Right ventricle myocardium inferior (tissue), 1 donor: Measurements from ENCODE around the gene UQCRC2. TPM values are rescaled to one million over a fixed set of nuclear protein-coding genes. Genes with fewer than 3 reads are reported as not detected.
A peak's percentile ranks its signal among the peaks of the same experiment; 100 is the strongest.
"Not testable (repeated sequence)": the region's sequence is repeated elsewhere in the genome, so short reads cannot be mapped to it uniquely, and the experiment has no call there.

Experiments used
- ATAC-seq: fragments of 200-7000 bp; cut with Tn5 transposase; one replicate; pipeline ENCODE4 v1.9.1; 2020; ENCODE audit warnings: mild to moderate bottlenecking, moderate library complexity
- DNase-seq: peaks from one replicate; pipeline ENCODE4 v3.0.0; 2021; ENCODE audit errors: missing footprints
- intact Hi-C: fragments of 100-400 bp; cut with DNase I; formaldehyde crosslinking; loops from one replicate; pipeline ENCODE4 v1.11.0; 2022
- total RNA-seq: library from RNA; stranded (reverse); fragmentation: NEBNext Ultra II Directional; extraction: Animal tissue kit (Norgen Biotek cat#: 25700); gene quantifications from one replicate; pipeline ENCODE4 v1.2.1, GENCODE V29; 2021
- donor health status: DM: no; HTN: yes; CAD: no; lungs with severe emphysema.

The UQCRC2 gene
- total RNA-seq, 1 donor from 2014 or later: 906 TPM

GRCh38 chr16:21964353-21964752 is 11.2 kb downstream of the UQCRC2 start:
- intact Hi-C loops: no loop called here
- no peak for DNase-seq
- no peak for ATAC-seq

DNA sequence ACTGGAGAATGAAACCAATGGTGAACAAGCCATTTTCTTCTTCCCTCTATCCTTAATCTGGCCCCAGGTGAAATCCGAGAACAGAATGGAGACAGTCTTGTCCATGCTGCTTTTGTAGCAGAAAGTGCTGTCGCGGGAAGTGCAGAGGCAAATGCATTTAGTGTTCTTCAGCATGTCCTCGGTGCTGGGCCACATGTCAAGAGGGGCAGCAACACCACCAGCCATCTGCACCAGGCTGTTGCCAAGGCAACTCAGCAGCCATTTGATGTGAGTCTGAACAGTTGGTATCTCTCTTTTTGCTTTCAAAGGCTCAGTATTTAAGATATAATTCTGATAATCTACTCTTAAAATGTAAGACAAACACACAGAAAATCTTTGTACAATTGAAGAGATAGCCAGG is 18.7 kb downstream of the UQCRC2 start:
- intact Hi-C loops: no loop called here
- DNase-seq: no peak
- no peak for ATAC-seq

GRCh38 chr16:21973945-21974344 is 20.8 kb downstream of the UQCRC2 start:
- ATAC-seq: no peak
- intact Hi-C loops: no loop called here
- no peak for DNase-seq

- intact Hi-C loops: loop anchor here (10.0 kb wide), 1 partner anchor 1445 kb away; no protein-coding TSS in a partner anchor
- DNase-seq (no peak), ATAC-seq (no peak)
These were observed 26.9 kb downstream of the UQCRC2 start for GRCh38 chr16:21980032-21980431.

GRCh38 chr16:21982108-21982507 is 28.9 kb downstream of the UQCRC2 start:
- no peak for DNase-seq
- no peak for ATAC-seq
- intact Hi-C loops: loop anchor here (10.0 kb wide), 1 partner anchor 1443 kb away; no protein-coding TSS in a partner anchor

GRCh38 chr16:21984062-21984461 is 30.9 kb downstream of the UQCRC2 start:
- no peak for DNase-seq
- intact Hi-C loops: loop anchor here (10.0 kb wide), 1 partner anchor 1441 kb away; no protein-coding TSS in a partner anchor
- ATAC-seq: no peak

- DNase-seq (no peak), ATAC-seq (no peak)
- intact Hi-C loops: loop anchor here (10.0 kb wide), 1 partner anchor 1439 kb away; no protein-coding TSS in a partner anchor
These were observed 32.4 kb downstream of the UQCRC2 start for GRCh38 chr16:21985524-21985923.

DNA sequence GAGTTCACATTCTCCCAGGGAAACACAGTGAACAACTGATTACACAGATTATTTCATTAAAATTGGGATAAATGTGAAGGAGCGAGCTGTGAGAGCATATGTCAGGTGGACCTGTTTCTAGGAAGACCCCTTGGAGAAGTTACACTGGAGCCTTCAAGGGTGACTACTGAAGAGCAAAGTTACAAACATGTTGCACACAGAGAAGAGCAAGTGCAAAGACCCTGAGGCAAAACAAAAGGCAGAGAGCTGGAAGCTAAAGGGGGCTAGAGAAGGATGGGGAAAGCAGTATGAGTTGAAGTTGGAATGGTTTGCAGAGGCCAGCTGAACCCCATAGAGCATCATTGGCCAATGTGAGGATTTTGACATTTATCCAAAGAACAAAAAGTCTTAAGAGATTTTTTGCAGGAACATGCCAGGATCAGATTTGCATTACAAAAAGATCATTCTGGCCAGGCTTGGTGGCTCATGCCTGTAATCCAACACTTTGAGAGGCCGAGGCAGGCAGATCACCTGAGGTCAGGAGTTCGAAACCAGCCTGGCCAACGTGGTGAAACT is 33.6 kb downstream of the UQCRC2 start:
- intact Hi-C loops: loop anchor here (10.0 kb wide), 1 partner anchor 1438 kb away; no protein-coding TSS in a partner anchor
- ATAC-seq: peak; percentile 51
- no peak for DNase-seq

DNA sequence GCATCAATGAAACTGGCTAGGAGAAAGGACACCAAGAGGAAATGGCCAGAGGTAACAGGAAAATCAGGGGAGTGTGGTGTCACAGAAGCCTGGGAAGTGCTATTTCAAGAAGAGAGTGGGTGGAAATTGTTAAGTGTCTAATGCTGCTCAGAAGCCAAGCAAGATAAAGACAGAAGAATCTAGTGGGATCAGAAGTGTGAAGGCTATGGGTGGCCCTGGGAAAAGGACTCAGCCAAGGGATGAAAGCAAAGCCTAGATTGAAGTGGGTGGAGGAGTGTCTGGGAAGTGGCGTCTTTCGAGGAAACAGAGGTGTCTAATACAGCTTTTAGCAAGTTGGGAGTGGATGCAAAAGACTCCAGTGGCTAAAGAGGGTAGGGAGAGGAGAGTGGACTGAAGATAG is 34.3 kb downstream of the UQCRC2 start:
- intact Hi-C loops: loop anchor here (10.0 kb wide), 1 partner anchor 1437 kb away; no protein-coding TSS in a partner anchor
- ATAC-seq: peak; percentile 7

DNA sequence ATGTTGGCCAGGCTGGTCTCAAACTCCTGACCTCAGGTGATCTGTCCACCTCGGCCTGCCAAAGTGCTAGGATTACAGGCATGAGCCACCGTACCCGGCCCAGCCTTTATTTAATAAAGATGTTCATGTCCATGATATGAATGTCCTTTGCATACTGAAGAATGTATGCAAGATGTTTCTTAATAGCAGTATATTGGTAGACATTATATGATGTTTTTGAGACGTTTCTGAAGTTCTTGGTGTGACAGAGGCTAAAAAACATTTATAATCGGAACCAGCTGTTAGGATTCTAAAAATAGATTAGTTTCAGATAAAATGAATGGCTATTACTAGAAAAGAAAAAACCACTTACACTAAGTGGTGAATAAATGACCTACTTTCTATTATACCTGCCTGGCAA is 36.0 kb downstream of the UQCRC2 start:
- DNase-seq: no peak
- intact Hi-C loops: loop anchor here (10.0 kb wide), 1 partner anchor 1436 kb away; no protein-coding TSS in a partner anchor

More for the DNA sequence above, 34.3 kb downstream of the UQCRC2 start:
- no peak for DNase-seq

GRCh38 chr16:21989751-21990150 is 36.6 kb downstream of the UQCRC2 start:
- DNase-seq: no peak
- intact Hi-C loops: loop anchor here (10.0 kb wide), 1 partner anchor 1435 kb away; no protein-coding TSS in a partner anchor
- no peak for ATAC-seq

More for the DNA sequence above, 36.0 kb downstream of the UQCRC2 start:
- ATAC-seq: no peak

GRCh38 chr16:21990381-21990944 is 37.3 kb downstream of the UQCRC2 start:
- ATAC-seq (no peak), DNase-seq (no peak)
- intact Hi-C loops: no loop called here

DNA sequence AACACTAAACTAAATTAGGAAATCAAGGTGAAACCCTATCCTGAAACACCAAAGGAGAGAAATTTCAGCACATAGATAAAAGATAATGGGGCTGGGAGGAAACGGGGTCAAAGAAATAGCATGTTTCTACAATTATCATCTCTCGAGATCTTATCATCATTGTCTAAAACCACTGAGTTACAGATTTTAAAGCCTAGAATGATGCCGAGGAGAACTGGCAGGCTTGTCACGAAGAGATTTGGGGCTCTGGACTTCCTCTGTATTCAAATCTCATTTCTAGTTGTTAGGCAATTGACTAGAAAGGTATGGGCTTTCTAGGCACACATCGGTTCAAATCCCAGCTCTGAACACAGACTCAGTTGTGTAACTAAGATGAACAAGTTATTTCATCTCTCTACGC is 38.5 kb downstream of the UQCRC2 start:
- ATAC-seq (no peak), DNase-seq (no peak)
- intact Hi-C loops: no loop called here

GRCh38 chr16:21994856-21995465 is 41.8 kb downstream of the UQCRC2 start:
- DNase-seq (no peak), ATAC-seq (no peak)
- intact Hi-C loops: no loop called here

DNA sequence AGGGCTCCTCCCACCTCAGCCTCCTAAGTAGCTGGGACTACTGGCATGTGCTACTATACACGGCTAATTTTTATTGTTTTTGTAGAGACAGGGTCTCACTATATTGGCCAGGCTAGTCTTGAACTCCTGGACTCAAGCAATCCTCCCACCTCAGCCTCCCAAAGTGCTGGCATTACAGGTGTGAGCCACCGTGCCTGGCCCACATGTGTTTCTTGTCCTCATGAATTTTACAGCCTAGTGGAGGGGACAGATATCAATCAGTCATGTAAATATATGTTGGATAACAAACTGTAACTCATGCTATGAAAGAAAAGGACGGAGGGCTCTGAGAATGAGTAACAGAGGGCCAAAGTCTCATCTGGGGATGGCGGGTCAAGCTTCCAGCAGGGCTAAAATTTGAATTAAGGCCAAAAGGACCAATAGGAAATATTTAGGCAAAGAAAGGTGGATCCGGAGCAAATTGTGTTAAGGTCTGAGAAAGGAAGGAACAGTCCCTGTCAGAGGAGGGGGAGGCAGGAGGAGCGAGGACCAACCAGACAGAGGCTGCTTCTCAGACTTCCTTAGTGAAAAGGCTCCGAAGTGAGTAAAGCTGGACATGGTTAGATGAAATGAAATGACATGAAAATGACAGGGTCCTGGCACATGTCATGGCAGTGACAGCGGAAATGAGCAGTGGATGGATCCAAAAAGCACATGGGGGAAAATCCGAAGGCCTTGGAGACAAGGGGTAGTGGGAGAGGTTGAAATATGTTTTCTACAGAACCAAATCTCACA is 43.9 kb downstream of the UQCRC2 start:
- intact Hi-C loops: no loop called here
- ATAC-seq: no peak
- DNase-seq: no peak

DNA sequence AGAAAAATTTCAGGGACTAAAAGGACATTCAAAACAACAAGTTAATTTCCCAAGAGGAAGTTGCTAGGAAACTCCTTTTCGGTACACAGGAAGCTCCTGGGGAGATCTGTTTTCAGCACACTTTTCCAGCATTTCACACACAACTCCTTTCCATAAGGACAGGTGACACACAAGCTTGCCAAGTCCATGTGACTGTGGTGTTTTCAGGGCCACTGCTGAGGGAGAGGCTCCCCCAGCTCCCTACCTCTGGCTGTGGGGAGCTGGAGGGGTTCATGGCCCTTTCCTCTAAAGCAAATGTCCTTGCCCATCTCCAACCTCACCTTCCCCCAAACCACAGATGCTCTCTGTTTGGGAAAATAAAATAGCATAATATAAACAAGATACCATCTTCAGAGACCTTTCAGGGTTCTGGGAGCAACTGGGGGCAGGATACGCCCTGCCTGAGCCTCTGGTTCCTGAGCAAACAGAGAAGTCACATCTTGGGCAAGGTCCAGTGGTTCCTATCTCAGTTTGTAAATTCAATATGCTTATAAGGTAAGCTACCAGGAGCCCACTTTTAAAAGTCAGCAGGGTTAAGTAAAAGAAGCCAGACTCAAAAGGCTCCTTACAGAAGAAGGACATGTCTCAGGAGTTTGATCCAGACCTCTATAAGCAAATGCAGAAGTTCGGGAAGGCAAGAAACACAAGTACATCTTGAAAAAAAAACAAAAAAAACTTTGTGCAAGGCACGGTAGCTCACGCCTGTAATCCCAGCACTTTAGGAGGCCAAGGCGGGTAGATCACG is 44.7 kb downstream of the UQCRC2 start:
- DNase-seq (no peak), ATAC-seq (no peak)
- intact Hi-C loops: no loop called here

DNA sequence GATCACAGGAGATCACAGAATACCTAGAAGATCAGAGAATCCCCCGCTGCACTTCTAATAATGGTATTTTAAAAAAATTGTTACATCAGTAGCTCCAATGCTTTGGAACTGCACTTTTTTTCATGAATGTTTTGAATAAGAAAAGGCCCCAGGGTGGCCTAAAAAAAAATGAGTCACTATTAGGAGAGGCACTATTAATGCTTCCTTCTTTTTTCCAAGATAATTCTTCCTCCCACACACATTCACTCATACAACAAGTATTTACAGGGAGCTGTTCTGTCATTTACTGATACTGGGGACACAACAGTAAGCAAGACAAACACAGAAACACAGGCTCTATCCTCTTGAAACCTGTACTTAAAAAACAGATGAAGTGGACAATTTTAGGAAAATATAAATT is 48.4 kb downstream of the UQCRC2 start:
- intact Hi-C loops: loop anchor here (1.0 to 5.0 kb wide), 3 partner anchors 76 to 187 kb away; no protein-coding TSS in a partner anchor
- ATAC-seq: no peak

DNA sequence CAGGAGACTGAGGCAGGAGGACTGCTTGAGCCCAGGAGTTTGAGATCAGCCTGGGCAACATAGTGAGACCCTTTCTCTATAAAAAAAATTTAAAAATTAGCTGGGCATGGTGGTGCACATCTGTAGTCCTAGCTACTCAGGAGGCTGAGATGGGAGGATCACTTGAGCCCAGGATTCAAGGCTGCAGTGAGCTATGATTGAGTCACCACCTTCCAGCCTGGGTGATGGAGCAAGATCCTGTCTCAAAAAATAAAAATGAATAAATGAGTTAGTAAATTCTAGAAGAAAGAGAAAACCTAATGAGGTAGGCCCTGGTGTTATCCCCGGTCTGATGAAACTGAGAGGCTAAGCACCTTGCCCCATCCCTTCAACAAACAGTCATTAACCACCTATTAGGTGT is 48.9 kb downstream of the UQCRC2 start:
- intact Hi-C loops: loop anchor here (5.0 kb wide), 1 partner anchor 95 kb away; no protein-coding TSS in a partner anchor
- DNase-seq, ATAC-seq: not testable (repeated sequence)

More for the DNA sequence above, 48.4 kb downstream of the UQCRC2 start:
- no peak for DNase-seq
